A549 (cell line): ENCODE results near the gene CDHR2. TPM values are rescaled to one million over a fixed set of nuclear protein-coding genes. Genes with fewer than 3 reads are reported as not detected.

Experiments
- ATAC-seq, 2 experiments: fragments of 200-7000 bp in 1 of 2; fragments of >200 bp in 1 of 2; cut with Nextera tagmentation in 1 of 2; cut with Tn5 transposase in 1 of 2; 3 replicates each; pipeline versions ENCODE4 v1.8.0 to v1.9.1; 2018 to 2020; ENCODE audit warnings: mild to moderate bottlenecking in 1 of 2, moderate library complexity in 1 of 2
- CTCF ChIA-PET: fragments of 300-600 bp; sonication (Branson Sonifier 250); formaldehyde crosslinking; extraction: SDS; loops from one replicate; lab custom pipeline; 2021; ENCODE audit warnings: antibody characterized with exemption, inconsistent platforms; lab: Yijun Ruan, JAX
- POLR2A ChIA-PET: fragments of 350-600 bp; formaldehyde crosslinking; extraction: SDS; loops from one replicate; lab custom pipeline; 2021; ENCODE audit warnings: antibody characterized with exemption, inconsistent platforms; lab: Yijun Ruan, JAX
- DNase-seq, 2 experiments: peaks; one replicate each; pipeline versions ENCODE4 v3.0.0 to v3.0.0-alpha.2; 2011 to 2016; ENCODE audit warnings: low read depth in 1 of 2, low spot score in 1 of 2
- FAIRE-seq: peaks from 2 replicates; lab custom pipeline; 2011; peaks lifted over from hg19 to GRCh38; lab: Jason Lieb, UNC
- H3K27ac ChIP-seq, 2 experiments: fragments of >200 bp; sonication (Bioruptor Twin); formaldehyde crosslinking; 3 replicates each; pipeline ENCODE4 v1.5.1; 2016 to 2017
- H3K4me1 ChIP-seq: fragments of >200 bp; sonication (Bioruptor Twin); formaldehyde crosslinking; 3 replicates; pipeline ENCODE4 v1.6.1; 2016
- H3K4me2 ChIP-seq: fragments of >200 bp; sonication (Bioruptor Twin); formaldehyde crosslinking; 3 replicates; pipeline ENCODE4 v1.6.1; 2016
- H3K4me3 ChIP-seq: fragments of >200 bp; sonication (Bioruptor Twin); formaldehyde crosslinking; 3 replicates; pipeline ENCODE4 v1.5.1; 2016
- H3K9me3 ChIP-seq: fragments of >200 bp; sonication (Bioruptor Twin); formaldehyde crosslinking; 3 replicates; pipeline ENCODE4 v1.6.1; 2016
- BCL3 ChIP-seq: fragments of >200 bp; sonication (Bioruptor Twin); formaldehyde crosslinking; IDR thresholded peaks from 3 replicates; pipeline ENCODE4 v1.6.1; 2016
- BHLHE40 ChIP-seq: IDR thresholded peaks from 2 replicates; pipeline ENCODE4 v1.6.1; 2012; ENCODE audit warnings: low read depth, low read length, inconsistent platforms
- CEBPB ChIP-seq, 2 experiments: fragments of >200 bp in 1 of 2; sonication (Bioruptor Twin) in 1 of 2; formaldehyde crosslinking in 1 of 2; IDR thresholded peaks; 2 replicates each; pipeline ENCODE4 v1.6.1; 2012 to 2016
- CHD4 ChIP-seq: fragments of 200-600 bp; sonication (generic); IDR thresholded peaks from 2 replicates; pipeline ENCODE4 v1.6.1; 2016; ENCODE audit warnings: antibody characterized with exemption, mild to moderate bottlenecking, borderline replicate concordance
- CTCF ChIP-seq: fragments of >200 bp; sonication (Bioruptor Twin); formaldehyde crosslinking; IDR thresholded peaks from 3 replicates; pipeline ENCODE4 v1.5.1; 2016
- E2F6 ChIP-seq: IDR thresholded peaks from 2 replicates; pipeline ENCODE4 v1.6.1; 2012; ENCODE audit warnings: low read depth, borderline replicate concordance
- EHF ChIP-seq: fragments of 250-450 bp; sonication (Bioruptor Pico); IDR thresholded peaks from 2 replicates; pipeline ENCODE4 v1.5.0; 2020; ENCODE audit warnings: mild to moderate bottlenecking
- ELK1 ChIP-seq: fragments of 150-350 bp; IDR thresholded peaks from 2 replicates; pipeline ENCODE4 v1.6.1; 2014; ENCODE audit warnings: low read depth, mild to moderate bottlenecking, low read length
- EP300 ChIP-seq, 2 experiments: fragments of >200 bp; sonication (Bioruptor Twin); formaldehyde crosslinking; IDR thresholded peaks; 2 replicates in 1 of 2; 3 replicates in 1 of 2; pipeline ENCODE4 v1.6.1; 2016 to 2017
- FOSB ChIP-seq: fragments of 250-450 bp; sonication (Bioruptor Pico); IDR thresholded peaks from 2 replicates; pipeline ENCODE4 v1.5.0; 2020; ENCODE audit warnings: mild to moderate bottlenecking, moderate library complexity
- FOXS1 ChIP-seq: fragments of 250-450 bp; sonication (Bioruptor Pico); IDR thresholded peaks from 2 replicates; pipeline ENCODE4 v1.5.0; 2020; ENCODE audit warnings: mild to moderate bottlenecking, moderate library complexity
- GATA3 ChIP-seq: IDR thresholded peaks from 2 replicates; pipeline ENCODE4 v1.6.1; 2012; ENCODE audit warnings: borderline replicate concordance
- HMGXB4 ChIP-seq: fragments of 250-450 bp; sonication (Bioruptor Pico); IDR thresholded peaks from 2 replicates; pipeline ENCODE4 v1.5.0; 2021; ENCODE audit warnings: mild to moderate bottlenecking, moderate library complexity, borderline replicate concordance
- HOXB5 ChIP-seq: fragments of 250-450 bp; sonication (Bioruptor Pico); IDR thresholded peaks from 2 replicates; pipeline ENCODE4 v1.5.0; 2020; ENCODE audit warnings: mild to moderate bottlenecking, moderate library complexity
- MAX ChIP-seq: IDR thresholded peaks from 2 replicates; pipeline ENCODE4 v1.6.1; 2012
- NFE2L2 ChIP-seq: fragments of 150-350 bp; conservative IDR thresholded peaks from 2 replicates; pipeline ENCODE4 v1.6.1; 2014; ENCODE audit warnings: low read length
- NR3C1 ChIP-seq: fragments of >200 bp; sonication (Bioruptor Twin); formaldehyde crosslinking; IDR thresholded peaks from 3 replicates; pipeline ENCODE4 v1.6.1; 2017
- PBX3 ChIP-seq: IDR thresholded peaks from 2 replicates; pipeline ENCODE4 v1.6.1; 2012
- POLR2A ChIP-seq: IDR thresholded peaks from 2 replicates; pipeline ENCODE4 v1.6.1; 2012; ENCODE audit warnings: mild to moderate bottlenecking, low read length
- RAD21 ChIP-seq, 2 experiments: fragments of >200 bp in 1 of 2; sonication (Bioruptor Twin) in 1 of 2; formaldehyde crosslinking in 1 of 2; IDR thresholded peaks in 1 of 2; conservative IDR thresholded peaks in 1 of 2; 2 replicates in 1 of 2; 3 replicates in 1 of 2; pipeline ENCODE4 v1.6.1; 2012 to 2018; ENCODE audit warnings: inconsistent platforms in 1 of 2
- SMC3 ChIP-seq: fragments of >200 bp; sonication (Bioruptor Twin); formaldehyde crosslinking; IDR thresholded peaks from 3 replicates; pipeline ENCODE4 v1.6.1; 2018; ENCODE audit warnings: inconsistent platforms
- TFCP2L1 ChIP-seq: fragments of 250-450 bp; sonication (Bioruptor Pico); IDR thresholded peaks from 2 replicates; pipeline ENCODE4 v1.5.0; 2021; ENCODE audit warnings: mild to moderate bottlenecking
- ZC3H11A ChIP-seq: fragments of 450-650 bp; IDR thresholded peaks from 2 replicates; pipeline ENCODE4 v1.6.1; 2014; ENCODE audit warnings: antibody characterized with exemption, mild to moderate bottlenecking
- ZSCAN20 ChIP-seq: fragments of 250-450 bp; sonication (Bioruptor Pico); IDR thresholded peaks from 2 replicates; pipeline ENCODE4 v1.8.0; 2022; ENCODE audit warnings: mild to moderate bottlenecking, moderate library complexity
- WGBS: methylation state at CpG from one replicate; pipeline ENCODE4 v1.1.6; 2017; ENCODE audit errors: missing lambda C conversion rate; 5-methylcytosine and 5-hydroxymethylcytosine counted together
- polyA plus RNA-seq, 4 experiments: library from polyadenylated mRNA; depleted of rRNA in 3 of 4; stranded (reverse); fragments of >200 nt; fragmentation: RNase III in 1 of 4; extraction: RNeasy Plus Mini Kit Qiagen cat#74134 plus additional on column Dnase treatment in 1 of 4; gene quantifications; 2 replicates in 3 of 4; 3 replicates in 1 of 4; pipeline ENCODE4 v1.2.3, GENCODE V29; 2011 to 2017

Gene CDHR2
- polyA plus RNA-seq, 2 of the 4 experiments (the other 2 are of a cell fraction): 0.09 TPM; not detected in 1

- TF ChIP-seq EHF: no peak
- no peak for TF ChIP-seq BCL3
- no peak for TF ChIP-seq FOXS1 (CRISPR knock-in tag)
- TF ChIP-seq ELK1: no peak
- TF ChIP-seq POLR2A: no peak
- no peak for TF ChIP-seq SMC3
- TF ChIP-seq ZSCAN20 (CRISPR knock-in tag): no peak
- TF ChIP-seq BHLHE40: no peak
- TF ChIP-seq MAX: no peak
- TF ChIP-seq HMGXB4 (CRISPR knock-in tag): no peak
- TF ChIP-seq ZC3H11A: no peak
- TF ChIP-seq NFE2L2: no peak
- TF ChIP-seq E2F6: no peak
- TF ChIP-seq CEBPB (IDR thresholded peaks at IDR 0.05): no peak
- TF ChIP-seq TFCP2L1 (CRISPR knock-in tag): no peak
- TF ChIP-seq CTCF: no peak
- no peak for TF ChIP-seq PBX3
- TF ChIP-seq HOXB5 (CRISPR knock-in tag): no peak
- ChIA-PET POLR2A (no interaction called here), CTCF (no interaction called here)
- Histone ChIP-seq H3K9me3 (no peaks in the 10 kb centered on the region), H3K4me1 (no peaks in the 10 kb centered on the region; the same call in 2 of the 3 replicates), H3K27ac (no peak overlapping the region), H3K4me2 (no peak overlapping the region), H3K4me3 (no peak overlapping the region)
- no peak for FAIRE-seq
- no peak for ATAC-seq
- no peak for DNase-seq
- WGBS: 88% methylated on average over 15 of the region's 15 CpGs
These were observed 24.2 kb upstream of the CDHR2 start for GRCh38 chr5:176524987-176525386.

- DNase-seq (no peak), FAIRE-seq (no peak), ATAC-seq (no peak)
- no peak overlapping the region for H3K27ac ChIP-seq
- H3K4me3 ChIP-seq: no peak overlapping the region
- no peak overlapping the region for H3K4me2 ChIP-seq
- TF ChIP-seq NR3C1 (no peak), POLR2A (no peak), EP300 (IDR thresholded peaks at IDR 0.05) (no peak), FOSB (CRISPR knock-in tag) (no peak), GATA3 (no peak), RAD21 (conservative IDR thresholded peaks at IDR 0.05 in 1 of 2, IDR thresholded peaks at IDR 0.05 in 1 of 2) (no peak), CHD4 (no peak)
- TF ChIP-seq, all 56 proteins: peak for 0
- POLR2A ChIA-PET: no interaction called here
- 96% methylated on average over 9 of the region's 9 CpGs for WGBS
- H3K4me1 ChIP-seq: no peaks in the 10 kb centered on the region; the same call in 2 of the 3 replicates
- CTCF ChIA-PET: no interaction called here
- H3K9me3 ChIP-seq: no peaks in the 10 kb centered on the region
These were observed 23.5 kb upstream of the CDHR2 start for GRCh38 chr5:176525677-176526076.
